Activated naive CD8-positive, alpha-beta T cell treated with anti-CD3 and anti-CD28 coated beads, Interleukin-2, amount 10 ng/mL, durations not matched to agents 7 days and 5 days (primary cell): ENCODE data around the gene CFAP61. TPM values are rescaled to one million over a fixed set of nuclear protein-coding genes. Genes with fewer than 3 reads are reported as not detected.

ENCODE experiments used
- ATAC-seq: fragments of 150-1000 bp; cut with Tn5 transposase; one replicate; pipeline ENCODE4 v1.10.0; 2021; ENCODE audit warnings: low read depth, moderate library complexity
- POLR2A ChIA-PET: fragments of 350-600 bp; sonication (Branson Sonifier 250); formaldehyde crosslinking; loops from one replicate; lab custom pipeline; 2021; ENCODE audit warnings: antibody characterized with exemption; lab: Charles Lee
- DNase-seq: peaks from one replicate; pipeline ENCODE4 v3.0.0; 2021
- H3K27ac Mint-ChIP-seq: one replicate; pipeline ENCODE4 v1.8.0; 2022; ENCODE audit warnings: mild to moderate bottlenecking, mixed read lengths
- H3K27me3 Mint-ChIP-seq: one replicate; pipeline ENCODE4 v1.8.0; 2022; ENCODE audit warnings: mild to moderate bottlenecking, moderate library complexity, mixed read lengths
- H3K36me3 Mint-ChIP-seq: one replicate; pipeline ENCODE4 v1.8.0; 2021; ENCODE audit warnings: mild to moderate bottlenecking, mixed read lengths
- H3K4me1 Mint-ChIP-seq: one replicate; pipeline ENCODE4 v1.8.0; 2021; ENCODE audit warnings: mixed read lengths
- H3K4me3 Mint-ChIP-seq: one replicate; pipeline ENCODE4 v1.8.0; 2022; ENCODE audit warnings: mild to moderate bottlenecking, moderate library complexity, mixed read lengths
- H3K9me3 Mint-ChIP-seq: one replicate; pipeline ENCODE4 v1.8.0; 2021; ENCODE audit warnings: mixed read lengths
- total RNA-seq, 2 experiments: library from RNA; stranded (reverse); gene quantifications; one replicate each; pipeline ENCODE4 v1.2.3, GENCODE V29; 2021

Gene CFAP61
- total RNA-seq, 2 experiments from 2014 or later: not detected

GRCh38 chr20:20391115-20391514, 338.8 kb downstream of the CFAP61 start:
- H3K9me3 Mint-ChIP-seq: no peaks in the 10 kb centered on the region
- DNase-seq (no peak), ATAC-seq (no peak)
- no peak overlapping the region for H3K4me3 Mint-ChIP-seq
- H3K4me1 Mint-ChIP-seq: no peaks in the 10 kb centered on the region
- no peaks in the 10 kb centered on the region for H3K27me3 Mint-ChIP-seq
- POLR2A ChIA-PET: no interaction called here
- no peak overlapping the region for H3K27ac Mint-ChIP-seq
- no peaks in the 10 kb centered on the region for H3K36me3 Mint-ChIP-seq

GRCh38 chr20:20391766-20392165, 339.4 kb downstream of the CFAP61 start:
- H3K9me3 Mint-ChIP-seq: no peaks in the 10 kb centered on the region
- no peak for ATAC-seq
- POLR2A ChIA-PET: no interaction called here
- no peaks in the 10 kb centered on the region for H3K36me3 Mint-ChIP-seq
- H3K4me3 Mint-ChIP-seq: no peak overlapping the region
- DNase-seq: no peak
- no peaks in the 10 kb centered on the region for H3K4me1 Mint-ChIP-seq
- H3K27me3 Mint-ChIP-seq: no peaks in the 10 kb centered on the region
- H3K27ac Mint-ChIP-seq: no peak overlapping the region

- Mint-ChIP-seq H3K4me3 (no peak overlapping the region), H3K27me3 (no peaks in the 10 kb centered on the region), H3K9me3 (no peaks in the 10 kb centered on the region), H3K36me3 (no peaks in the 10 kb centered on the region), H3K4me1 (no peaks in the 10 kb centered on the region), H3K27ac (no peak overlapping the region)
- no peak for ATAC-seq
- POLR2A ChIA-PET: no interaction called here
- no peak for DNase-seq
These were observed 341.1 kb downstream of the CFAP61 start for GRCh38 chr20:20393207-20394120.

GRCh38 chr20:20395087-20395486, 342.8 kb downstream of the CFAP61 start:
- ATAC-seq: no peak
- no peaks in the 10 kb centered on the region for H3K4me1 Mint-ChIP-seq
- no peak overlapping the region for H3K27ac Mint-ChIP-seq
- POLR2A ChIA-PET: no interaction called here
- no peaks in the 10 kb centered on the region for H3K27me3 Mint-ChIP-seq
- H3K36me3 Mint-ChIP-seq: peaks cover 2% of the 10 kb centered on the region
- DNase-seq: no peak
- H3K4me3 Mint-ChIP-seq: no peak overlapping the region
- no peaks in the 10 kb centered on the region for H3K9me3 Mint-ChIP-seq

- Mint-ChIP-seq H3K36me3 (peaks cover 2% of the 10 kb centered on the region), H3K4me3 (no peak overlapping the region), H3K27ac (no peak overlapping the region), H3K4me1 (no peaks in the 10 kb centered on the region), H3K27me3 (no peaks in the 10 kb centered on the region), H3K9me3 (no peaks in the 10 kb centered on the region)
- ATAC-seq (no peak), DNase-seq (no peak)
- POLR2A ChIA-PET: no interaction called here
These were observed 343.7 kb downstream of the CFAP61 start for GRCh38 chr20:20395903-20396568.

GRCh38 chr20:20396794-20397193, 344.5 kb downstream of the CFAP61 start:
- ATAC-seq: no peak
- Mint-ChIP-seq H3K27me3 (no peaks in the 10 kb centered on the region), H3K4me3 (no peak overlapping the region), H3K9me3 (no peaks in the 10 kb centered on the region), H3K27ac (no peak overlapping the region), H3K4me1 (no peaks in the 10 kb centered on the region), H3K36me3 (peaks cover 2% of the 10 kb centered on the region)
- POLR2A ChIA-PET: no interaction called here
- no peak for DNase-seq

- H3K27me3 Mint-ChIP-seq: no peaks in the 10 kb centered on the region
- no peaks in the 10 kb centered on the region for H3K4me1 Mint-ChIP-seq
- H3K27ac Mint-ChIP-seq: no peak overlapping the region
- no peaks in the 10 kb centered on the region for H3K9me3 Mint-ChIP-seq
- DNase-seq (no peak), ATAC-seq (no peak)
- POLR2A ChIA-PET: no interaction called here
- H3K4me3 Mint-ChIP-seq: no peak overlapping the region
- peaks cover 2% of the 10 kb centered on the region for H3K36me3 Mint-ChIP-seq
These were observed 345.8 kb downstream of the CFAP61 start for GRCh38 chr20:20398123-20398522.

GRCh38 chr20:20399531-20400500, 347.5 kb downstream of the CFAP61 start:
- Mint-ChIP-seq H3K36me3 (peaks cover 2% of the 10 kb centered on the region), H3K27ac (no peak overlapping the region), H3K4me1 (peaks cover under 1% of the 10 kb centered on the region), H3K27me3 (no peaks in the 10 kb centered on the region), H3K9me3 (no peaks in the 10 kb centered on the region), H3K4me3 (no peak overlapping the region)
- DNase-seq (no peak), ATAC-seq (no peak)
- POLR2A ChIA-PET: no interaction called here

GRCh38 chr20:20401991-20402390, 349.7 kb downstream of the CFAP61 start:
- POLR2A ChIA-PET: no interaction called here
- DNase-seq (no peak), ATAC-seq (no peak)
- Mint-ChIP-seq H3K4me1 (peaks cover 2% of the 10 kb centered on the region), H3K27me3 (no peaks in the 10 kb centered on the region), H3K27ac (no peak overlapping the region), H3K9me3 (no peaks in the 10 kb centered on the region), H3K4me3 (no peak overlapping the region), H3K36me3 (peaks cover 2% of the 10 kb centered on the region)

- Mint-ChIP-seq H3K36me3 (no peaks in the 10 kb centered on the region), H3K4me1 (peaks cover 2% of the 10 kb centered on the region), H3K4me3 (no peak overlapping the region), H3K27me3 (no peaks in the 10 kb centered on the region), H3K27ac (no peak overlapping the region), H3K9me3 (no peaks in the 10 kb centered on the region)
- POLR2A ChIA-PET: no interaction called here
- DNase-seq (no peak), ATAC-seq (no peak)
These were observed 352.3 kb downstream of the CFAP61 start for GRCh38 chr20:20404633-20405032.

GRCh38 chr20:20405623-20406022, 353.3 kb downstream of the CFAP61 start:
- H3K4me3 Mint-ChIP-seq: no peak overlapping the region
- POLR2A ChIA-PET: no interaction called here
- H3K9me3 Mint-ChIP-seq: no peaks in the 10 kb centered on the region
- DNase-seq (no peak), ATAC-seq (no peak)
- H3K4me1 Mint-ChIP-seq: peaks cover 2% of the 10 kb centered on the region
- no peaks in the 10 kb centered on the region for H3K27me3 Mint-ChIP-seq
- H3K27ac Mint-ChIP-seq: no peak overlapping the region
- H3K36me3 Mint-ChIP-seq: no peaks in the 10 kb centered on the region

- peaks cover 2% of the 10 kb centered on the region for H3K4me1 Mint-ChIP-seq
- H3K9me3 Mint-ChIP-seq: no peaks in the 10 kb centered on the region
- POLR2A ChIA-PET: no interaction called here
- H3K27me3 Mint-ChIP-seq: no peaks in the 10 kb centered on the region
- no peak overlapping the region for H3K27ac Mint-ChIP-seq
- DNase-seq (no peak), ATAC-seq (no peak)
- H3K4me3 Mint-ChIP-seq: no peak overlapping the region
- no peaks in the 10 kb centered on the region for H3K36me3 Mint-ChIP-seq
These were observed 354.0 kb downstream of the CFAP61 start for GRCh38 chr20:20406306-20406705.
